ENCODE results near the gene PPP1R9B.

The PPP1R9B gene

DNA sequence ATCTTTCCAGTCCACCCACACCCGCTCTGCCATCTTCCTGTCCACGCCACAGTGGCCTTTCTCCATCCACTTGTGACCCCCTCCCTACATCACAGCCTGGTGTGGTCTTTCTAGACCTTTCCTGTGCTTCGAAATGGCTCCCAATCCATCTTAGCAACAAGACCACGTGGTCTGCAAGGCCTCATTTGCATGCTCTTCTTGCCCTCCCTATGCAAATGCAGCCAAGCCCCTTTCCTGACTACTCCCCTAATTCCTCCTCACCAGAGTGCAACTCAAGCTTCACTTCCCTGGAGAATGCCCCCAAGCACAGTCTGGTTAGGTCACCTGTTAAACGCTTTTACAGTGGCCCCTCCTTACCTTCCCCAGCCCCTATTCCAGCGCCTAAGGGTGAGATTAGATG, 6.1 kb downstream of the PPP1R9B start:
- no peak for TF ChIP-seq ZNF274 (IDR thresholded peaks at IDR 0.05; ENCODE audit: low read depth, low read length)
- no peak for TF ChIP-seq YY1 (IDR thresholded peaks at IDR 0.05; ENCODE audit: insufficient read depth, insufficient read length)
- TF ChIP-seq SUZ12 (IDR thresholded peaks at IDR 0.05; ENCODE audit: extremely low read depth, insufficient read depth, insufficient read length): no peak
- H3K9me3 ChIP-seq (ENCODE audit: insufficient read depth, low read length): no peaks in the 10 kb centered on the region
- H3K27me3 ChIP-seq (ENCODE audit: insufficient read depth, insufficient read length): no peaks in the 10 kb centered on the region
- peaks cover 46% of the 10 kb centered on the region for H3K4me1 ChIP-seq (ENCODE audit: insufficient read depth, insufficient read length)
- no peak for DNase-seq (ENCODE audit: low read depth, low spot score)
- no peak overlapping the region for H3K4me3 ChIP-seq (ENCODE audit: insufficient read length, low read depth)
- H3K9ac ChIP-seq (ENCODE audit: insufficient read length, low read depth): no peak overlapping the region
- peaks cover 84% of the 10 kb centered on the region for H3K36me3 ChIP-seq (ENCODE audit: insufficient read depth, insufficient read length, low read length)

DNA sequence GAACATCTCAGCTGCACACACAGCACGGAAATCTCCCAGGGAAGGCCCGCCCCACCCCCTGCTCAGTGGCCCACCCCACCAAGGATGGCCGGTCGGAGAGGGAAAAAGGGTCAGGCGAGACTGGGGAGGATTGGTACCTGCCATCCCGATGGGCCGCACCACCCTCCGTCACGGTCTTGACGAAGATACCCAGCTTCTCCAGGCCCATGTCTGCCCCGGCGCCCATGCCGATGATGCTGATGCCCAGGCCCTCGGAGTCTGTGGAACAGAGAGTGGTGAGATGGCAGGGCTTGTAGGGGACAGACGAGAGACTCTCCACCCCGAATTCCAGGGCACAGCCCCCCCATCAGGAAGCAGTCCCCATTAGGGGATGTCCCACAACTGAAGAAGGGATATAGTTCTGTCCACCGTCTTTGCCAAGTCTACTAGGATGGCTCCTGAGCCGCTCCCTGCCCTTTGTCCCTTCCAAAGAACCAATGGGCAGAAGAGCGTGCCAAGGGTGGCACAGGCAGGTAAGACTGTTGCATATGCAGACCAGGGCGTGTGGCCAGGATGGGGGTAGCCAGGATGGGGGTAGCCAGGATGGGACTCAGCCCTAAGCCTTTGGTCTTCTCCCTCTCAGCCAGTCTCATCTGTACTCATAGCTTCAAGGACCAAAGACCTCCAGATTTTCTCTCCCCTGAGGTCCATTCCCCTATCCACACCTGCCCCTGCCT, 6.9 kb downstream of the PPP1R9B start:
- TF ChIP-seq SUZ12 (IDR thresholded peaks at IDR 0.05; ENCODE audit: extremely low read depth, insufficient read depth, insufficient read length): no peak
- no peak for TF ChIP-seq ZNF274 (IDR thresholded peaks at IDR 0.05; ENCODE audit: low read depth, low read length)
- TF ChIP-seq YY1 (IDR thresholded peaks at IDR 0.05; ENCODE audit: insufficient read depth, insufficient read length): no peak
- H3K36me3 ChIP-seq (ENCODE audit: insufficient read depth, insufficient read length, low read length): peaks cover 91% of the 10 kb centered on the region

DNA sequence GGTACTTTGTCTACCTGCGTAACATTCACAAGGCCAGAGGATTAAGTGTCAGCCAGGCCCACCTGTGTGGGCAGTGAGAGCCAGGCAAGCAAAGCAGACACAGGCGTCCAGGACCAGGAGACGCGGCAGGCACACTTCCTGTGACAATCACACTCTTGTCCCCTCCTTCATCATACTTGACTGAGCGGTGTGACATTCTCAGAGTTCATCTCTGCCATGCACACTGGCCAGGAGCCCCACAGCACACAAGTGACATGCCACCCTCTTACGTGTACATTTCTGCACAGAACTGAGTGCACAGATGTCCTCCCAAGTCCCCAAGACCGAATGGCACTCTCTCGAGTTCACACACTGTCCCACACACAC, 8.7 kb downstream of the PPP1R9B start:
- Histone ChIP-seq H3K9me3 (ENCODE audit: insufficient read depth, low read length) (no peaks in the 10 kb centered on the region), H3K4me1 (ENCODE audit: insufficient read depth, insufficient read length) (peaks cover 31% of the 10 kb centered on the region), H3K36me3 (ENCODE audit: insufficient read depth, insufficient read length, low read length) (peaks cover 100% of the 10 kb centered on the region), H3K27me3 (ENCODE audit: insufficient read depth, insufficient read length) (no peaks in the 10 kb centered on the region), H3K4me3 (ENCODE audit: insufficient read length, low read depth) (no peak overlapping the region), H3K9ac (ENCODE audit: insufficient read length, low read depth) (no peak overlapping the region)
- DNase-seq (ENCODE audit: low read depth, low spot score): no peak
- TF ChIP-seq ZNF274 (IDR thresholded peaks at IDR 0.05; ENCODE audit: low read depth, low read length) (no peak), YY1 (IDR thresholded peaks at IDR 0.05; ENCODE audit: insufficient read depth, insufficient read length) (no peak), SUZ12 (IDR thresholded peaks at IDR 0.05; ENCODE audit: extremely low read depth, insufficient read depth, insufficient read length) (no peak)

More for the DNA sequence above, 6.9 kb downstream of the PPP1R9B start:
- Histone ChIP-seq H3K27me3 (ENCODE audit: insufficient read depth, insufficient read length) (no peaks in the 10 kb centered on the region), H3K9me3 (ENCODE audit: insufficient read depth, low read length) (no peaks in the 10 kb centered on the region), H3K4me3 (ENCODE audit: insufficient read length, low read depth) (no peak overlapping the region), H3K9ac (ENCODE audit: insufficient read length, low read depth) (no peak overlapping the region), H3K4me1 (ENCODE audit: insufficient read depth, insufficient read length) (peaks cover 47% of the 10 kb centered on the region)
- no peak for DNase-seq (ENCODE audit: low read depth, low spot score)

DNA sequence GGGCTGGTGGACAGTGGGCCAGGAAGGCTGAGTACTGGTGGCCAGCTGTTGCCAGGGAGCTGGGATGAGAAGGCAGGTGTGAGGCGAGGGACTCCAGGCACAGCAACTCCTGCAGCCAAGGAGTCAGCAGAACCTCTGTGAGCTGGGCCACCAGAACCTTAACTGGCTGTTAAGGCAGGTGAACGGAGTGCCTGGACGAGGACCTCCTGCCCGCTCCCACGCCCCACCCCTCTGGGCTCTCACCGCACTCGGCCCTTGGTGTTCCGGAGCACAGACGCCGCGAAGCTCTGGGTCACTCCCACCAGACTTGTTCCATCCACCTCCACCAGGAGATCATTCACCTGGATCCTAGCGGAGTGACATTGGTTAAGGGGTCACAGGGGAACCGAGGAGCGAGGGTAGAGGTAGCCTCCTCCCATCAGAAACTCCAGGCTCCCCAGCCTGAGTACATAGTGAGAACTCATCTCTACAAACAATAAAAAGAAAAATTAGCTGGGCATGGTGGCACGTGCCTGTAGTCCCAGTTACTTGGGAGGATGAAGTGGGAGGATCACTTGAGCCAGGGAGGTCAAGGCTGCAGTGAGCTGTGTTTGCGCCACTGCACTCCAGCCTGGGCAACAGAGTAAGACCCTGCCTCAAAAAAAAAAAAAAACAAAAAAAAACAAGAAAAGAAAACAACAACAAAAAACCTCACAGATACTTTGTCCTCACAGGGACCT, 9.3 kb downstream of the PPP1R9B start:
- Histone ChIP-seq H3K9ac (ENCODE audit: insufficient read length, low read depth) (no peak overlapping the region), H3K4me1 (ENCODE audit: insufficient read depth, insufficient read length) (peaks cover 26% of the 10 kb centered on the region), H3K36me3 (ENCODE audit: insufficient read depth, insufficient read length, low read length) (peaks cover 100% of the 10 kb centered on the region), H3K4me3 (ENCODE audit: insufficient read length, low read depth) (no peak overlapping the region), H3K9me3 (ENCODE audit: insufficient read depth, low read length) (no peaks in the 10 kb centered on the region), H3K27me3 (ENCODE audit: insufficient read depth, insufficient read length) (no peaks in the 10 kb centered on the region)
- no peak for DNase-seq (ENCODE audit: low read depth, low spot score)
- TF ChIP-seq ZNF274 (IDR thresholded peaks at IDR 0.05; ENCODE audit: low read depth, low read length): no peak
- no peak for TF ChIP-seq SUZ12 (IDR thresholded peaks at IDR 0.05; ENCODE audit: extremely low read depth, insufficient read depth, insufficient read length)
- TF ChIP-seq YY1 (IDR thresholded peaks at IDR 0.05; ENCODE audit: insufficient read depth, insufficient read length): no peak

DNA sequence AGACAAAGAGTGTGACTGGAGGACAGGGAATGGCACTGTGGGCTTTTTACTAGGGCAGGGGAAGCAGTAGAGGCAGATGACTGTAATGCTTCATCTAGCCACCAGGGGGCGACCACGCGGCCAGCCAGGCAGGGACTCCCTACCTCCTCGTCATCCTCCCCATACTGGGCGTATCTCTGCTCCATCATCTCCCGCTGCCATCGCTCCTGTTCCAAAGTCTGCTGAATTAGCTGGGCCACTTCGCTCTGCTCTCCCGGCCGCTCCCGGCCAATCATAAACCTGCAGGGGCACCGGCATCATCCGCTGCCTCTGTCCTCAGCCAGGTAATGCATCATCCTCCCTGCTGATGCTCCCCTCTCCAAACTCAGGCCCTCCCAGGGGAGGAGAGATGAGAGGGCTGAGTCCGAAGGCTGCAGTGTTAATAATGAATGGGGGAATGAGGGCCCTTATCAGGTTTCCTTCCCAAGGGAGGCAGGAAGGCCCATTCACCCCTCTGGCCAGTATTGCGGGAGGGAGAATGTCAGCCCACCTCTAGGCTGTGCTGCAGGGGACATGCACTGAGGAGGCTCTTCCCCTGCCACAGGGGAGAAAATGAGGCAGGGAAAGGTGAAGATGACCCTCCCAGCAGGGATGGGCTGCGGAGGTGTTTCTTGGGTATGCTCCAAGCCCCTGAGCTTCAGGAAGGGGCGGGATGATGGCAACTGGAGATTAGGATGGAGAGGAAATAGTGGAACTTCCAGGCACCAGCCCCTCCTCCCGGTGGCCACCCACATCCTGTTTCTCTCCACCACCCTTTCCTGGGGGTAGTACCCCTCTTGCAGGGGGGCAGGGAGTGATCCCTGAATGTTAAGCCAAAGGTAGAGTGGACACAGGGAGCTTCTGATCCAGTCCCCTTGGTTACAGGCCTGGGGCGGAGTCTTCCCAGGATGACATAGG, 10.3 kb downstream of the PPP1R9B start:
- H3K9ac ChIP-seq (ENCODE audit: insufficient read length, low read depth): peak overlapping the region; percentile 24
- H3K4me1 ChIP-seq (ENCODE audit: insufficient read depth, insufficient read length): peaks cover 34% of the 10 kb centered on the region
- no peak for DNase-seq (ENCODE audit: low read depth, low spot score)
- H3K27me3 ChIP-seq (ENCODE audit: insufficient read depth, insufficient read length): no peaks in the 10 kb centered on the region
- no peak overlapping the region for H3K4me3 ChIP-seq (ENCODE audit: insufficient read length, low read depth)
- TF ChIP-seq SUZ12 (IDR thresholded peaks at IDR 0.05; ENCODE audit: extremely low read depth, insufficient read depth, insufficient read length) (no peak), ZNF274 (IDR thresholded peaks at IDR 0.05; ENCODE audit: low read depth, low read length) (no peak), YY1 (IDR thresholded peaks at IDR 0.05; ENCODE audit: insufficient read depth, insufficient read length) (no peak)
- H3K9me3 ChIP-seq (ENCODE audit: insufficient read depth, low read length): no peaks in the 10 kb centered on the region
- H3K36me3 ChIP-seq (ENCODE audit: insufficient read depth, insufficient read length, low read length): peaks cover 100% of the 10 kb centered on the region

DNA sequence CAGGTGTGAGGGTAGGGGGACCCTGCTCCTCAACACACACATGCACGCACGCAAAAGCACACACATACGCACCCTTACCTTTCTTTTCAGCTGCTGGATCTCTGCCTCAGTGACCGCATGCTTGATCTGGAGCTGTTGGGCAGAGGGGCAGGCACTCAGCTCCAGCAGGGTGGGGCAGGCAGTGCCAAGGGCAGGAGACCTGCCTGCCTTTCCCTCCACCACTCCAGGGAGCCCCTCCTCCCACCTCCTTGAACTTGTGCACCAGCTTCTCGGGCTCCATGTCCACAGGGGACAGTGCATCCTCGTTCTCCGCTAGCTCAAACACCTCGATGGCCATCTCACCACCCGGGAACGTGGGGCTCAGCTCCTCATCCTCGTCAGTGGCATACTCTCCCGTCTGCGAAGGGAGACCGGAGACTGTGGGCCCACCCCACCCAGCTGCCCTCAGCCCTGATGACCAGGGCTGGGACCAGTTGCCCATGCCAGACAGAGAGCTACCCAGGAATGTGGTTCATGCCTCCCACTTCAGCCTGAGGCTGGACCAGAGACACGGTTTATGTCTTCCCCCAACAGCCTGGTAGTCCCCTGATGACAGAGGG, 11.2 kb downstream of the PPP1R9B start:
- TF ChIP-seq YY1 (IDR thresholded peaks at IDR 0.05; ENCODE audit: insufficient read depth, insufficient read length) (no peak), SUZ12 (IDR thresholded peaks at IDR 0.05; ENCODE audit: extremely low read depth, insufficient read depth, insufficient read length) (no peak), ZNF274 (IDR thresholded peaks at IDR 0.05; ENCODE audit: low read depth, low read length) (no peak)
- Histone ChIP-seq H3K4me1 (ENCODE audit: insufficient read depth, insufficient read length) (peaks cover 33% of the 10 kb centered on the region), H3K9me3 (ENCODE audit: insufficient read depth, low read length) (no peaks in the 10 kb centered on the region), H3K4me3 (ENCODE audit: insufficient read length, low read depth) (no peak overlapping the region), H3K9ac (ENCODE audit: insufficient read length, low read depth) (peak overlapping the region; percentile 53), H3K36me3 (ENCODE audit: insufficient read depth, insufficient read length, low read length) (peaks cover 98% of the 10 kb centered on the region), H3K27me3 (ENCODE audit: insufficient read depth, insufficient read length) (no peaks in the 10 kb centered on the region)
- DNase-seq (ENCODE audit: low read depth, low spot score): no peak

Data from NT2/D1 (cell line).